Thyroid gland (tissue), 4 donors: ENCODE measurements around the gene CRTAC1. TPM values are rescaled to one million over a fixed set of nuclear protein-coding genes. Genes with fewer than 3 reads are reported as not detected.

ENCODE experiments used
- DNase-seq, 2 donors: peaks; one replicate each; pipeline ENCODE4 v3.0.0-alpha.2; 2019
- H3K27ac ChIP-seq, 3 donors: fragments of 200-600 bp; sonication (generic); 1 replicate in 2 of 3; 2 replicates in 1 of 3; pipeline ENCODE4 v1.5.1; 2016 to 2019; ENCODE audit warnings: mild to moderate bottlenecking in 1 of 3, moderate library complexity in 1 of 3
- H3K27me3 ChIP-seq: fragments of 200-600 bp; sonication (generic); one replicate; pipeline ENCODE4 v1.5.1; 2019
- H3K36me3 ChIP-seq, 2 donors: fragments of 200-600 bp; sonication (generic); one replicate each; pipeline ENCODE4 v1.5.1; 2016 to 2019
- H3K4me1 ChIP-seq, 2 donors: fragments of 200-600 bp; sonication (generic); one replicate each; pipeline ENCODE4 v1.5.1; 2017 to 2019
- H3K4me3 ChIP-seq, 3 donors: fragments of 200-600 bp; sonication (generic); replicated peaks in 1 of 3; 1 replicate in 2 of 3; 2 replicates in 1 of 3; pipeline ENCODE4 v1.5.1; 2016; ENCODE audit warnings: mild to moderate bottlenecking in 1 of 3
- H3K9me3 ChIP-seq: fragments of 200-600 bp; sonication (generic); one replicate; pipeline ENCODE4 v1.5.1; 2017
- POLR2A ChIP-seq, 2 donors: fragments of 450-650 bp; IDR thresholded peaks; one replicate each; pipeline ENCODE4 v1.6.1; 2017; ENCODE audit warnings: antibody characterized with exemption in 2 of 2, mild to moderate bottlenecking in 2 of 2, moderate library complexity in 1 of 2
- WGBS, 2 donors: methylation state at CpG; one replicate each; pipeline ENCODE4 v1.1.5; 2017; 5-methylcytosine and 5-hydroxymethylcytosine counted together
- intact Hi-C: fragments of 100-400 bp; cut with DNase I; formaldehyde crosslinking; loops from one replicate; pipeline ENCODE4 v1.15.1; 2023
- total RNA-seq, 4 donors: library from RNA; depleted of rRNA; stranded (reverse); fragments of >200 nt; gene quantifications; one replicate each; pipeline ENCODE4 v1.2.3, GENCODE V29; 2016
- TF ChIP-seq, protein P1 (sequence below), 6 experiments: fragments of 200-600 bp in 3 of 6; fragments of 450-650 bp in 3 of 6; sonication (generic) in 3 of 6; IDR thresholded peaks; one replicate each; pipeline ENCODE4 v1.5.1; 2016 to 2019; ENCODE audit warnings: antibody characterized with exemption in 6 of 6, mild to moderate bottlenecking in 2 of 6, inconsistent platforms in 1 of 6, moderate library complexity in 1 of 6

The CRTAC1 gene
- total RNA-seq, 4 donors from 2014 or later: 2.6 to 7.3 (median 3.7) TPM

DNA sequence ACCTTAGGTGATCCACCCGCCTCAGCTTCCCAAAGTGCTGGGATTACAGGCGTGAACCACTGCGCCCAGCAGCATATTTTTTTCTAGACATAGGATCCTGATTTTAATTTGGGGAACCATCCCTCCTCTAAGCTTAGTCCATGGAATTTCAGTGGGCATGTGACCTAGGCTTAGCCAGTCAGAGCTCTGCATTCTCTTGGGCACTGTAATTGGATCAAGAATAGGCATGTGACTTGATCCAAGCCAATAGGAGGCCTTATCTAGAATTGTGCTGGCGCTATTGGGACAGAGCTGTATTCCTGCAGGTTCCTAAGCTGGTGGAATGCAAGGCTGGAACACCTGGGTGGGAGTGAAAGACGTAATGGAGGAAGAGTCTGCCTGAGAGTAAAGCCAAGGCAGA, 36.7 kb upstream of the CRTAC1 start:
- WGBS, 2 donors: 73 to 85% methylated on average over 5 of the region's 5 CpGs
- H3K36me3 ChIP-seq: no peaks in the 10 kb centered on the region
- no peak for DNase-seq
- H3K4me1 ChIP-seq: no peaks in the 10 kb centered on the region
- intact Hi-C loops: no loop called here
- H3K27me3 ChIP-seq: no peaks in the 10 kb centered on the region
- H3K9me3 ChIP-seq: no peaks in the 10 kb centered on the region
- no peak overlapping the region for H3K4me3 ChIP-seq
- H3K27ac ChIP-seq: no peak overlapping the region
- no peak for TF ChIP-seq POLR2A (IDR thresholded peaks at IDR 0.05)
- TF ChIP-seq, protein P1, sequence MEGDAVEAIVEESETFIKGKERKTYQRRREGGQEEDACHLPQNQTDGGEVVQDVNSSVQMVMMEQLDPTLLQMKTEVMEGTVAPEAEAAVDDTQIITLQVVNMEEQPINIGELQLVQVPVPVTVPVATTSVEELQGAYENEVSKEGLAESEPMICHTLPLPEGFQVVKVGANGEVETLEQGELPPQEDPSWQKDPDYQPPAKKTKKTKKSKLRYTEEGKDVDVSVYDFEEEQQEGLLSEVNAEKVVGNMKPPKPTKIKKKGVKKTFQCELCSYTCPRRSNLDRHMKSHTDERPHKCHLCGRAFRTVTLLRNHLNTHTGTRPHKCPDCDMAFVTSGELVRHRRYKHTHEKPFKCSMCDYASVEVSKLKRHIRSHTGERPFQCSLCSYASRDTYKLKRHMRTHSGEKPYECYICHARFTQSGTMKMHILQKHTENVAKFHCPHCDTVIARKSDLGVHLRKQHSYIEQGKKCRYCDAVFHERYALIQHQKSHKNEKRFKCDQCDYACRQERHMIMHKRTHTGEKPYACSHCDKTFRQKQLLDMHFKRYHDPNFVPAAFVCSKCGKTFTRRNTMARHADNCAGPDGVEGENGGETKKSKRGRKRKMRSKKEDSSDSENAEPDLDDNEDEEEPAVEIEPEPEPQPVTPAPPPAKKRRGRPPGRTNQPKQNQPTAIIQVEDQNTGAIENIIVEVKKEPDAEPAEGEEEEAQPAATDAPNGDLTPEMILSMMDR (IDR thresholded peaks at IDR 0.05): no peak

DNA sequence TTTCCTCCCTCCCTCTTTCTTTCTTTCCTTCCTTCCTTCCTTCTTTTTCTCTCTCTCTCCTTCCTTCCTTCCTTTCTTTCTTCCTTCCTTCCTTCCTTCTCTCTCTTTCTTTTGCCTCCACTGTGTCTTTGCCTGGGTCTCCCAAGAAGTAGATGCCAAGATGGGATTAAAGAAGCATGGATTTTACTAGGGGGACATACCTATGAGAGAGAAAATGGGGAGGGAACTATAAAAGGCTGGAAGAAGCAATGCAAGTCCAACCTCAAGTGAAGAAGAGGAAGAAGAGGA, 33.3 kb upstream of the CRTAC1 start:
- Histone ChIP-seq H3K27me3 (no peaks in the 10 kb centered on the region), H3K9me3 (no peaks in the 10 kb centered on the region), H3K27ac (no peak overlapping the region), H3K36me3 (no peaks in the 10 kb centered on the region), H3K4me1 (no peaks in the 10 kb centered on the region), H3K4me3 (no peak overlapping the region)
- intact Hi-C loops: no loop called here
- DNase-seq: no peak
- TF ChIP-seq POLR2A (IDR thresholded peaks at IDR 0.05): no peak
- TF ChIP-seq, protein P1 (IDR thresholded peaks at IDR 0.05): no peak

DNA sequence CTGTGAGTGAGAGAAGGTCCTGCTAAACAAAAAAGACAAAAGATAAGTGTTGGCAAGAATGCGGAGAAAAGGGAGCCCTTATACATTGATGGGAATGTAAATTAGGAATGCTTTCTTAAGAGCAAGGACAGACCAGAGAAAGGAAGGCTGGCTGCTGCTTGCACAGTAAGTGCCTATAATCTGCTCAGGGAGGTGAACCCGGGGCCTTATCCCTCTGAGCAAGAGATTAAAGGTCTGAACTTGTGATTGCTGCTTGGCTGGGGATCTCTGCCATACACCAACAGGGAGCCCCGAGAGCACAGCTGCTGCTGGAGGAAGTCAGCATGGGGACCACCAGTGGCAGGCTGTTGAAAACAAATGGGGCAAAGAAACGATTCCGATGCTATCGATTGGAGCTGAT, 32.0 kb upstream of the CRTAC1 start:
- H3K36me3 ChIP-seq: no peaks in the 10 kb centered on the region
- no peak overlapping the region for H3K4me3 ChIP-seq
- no peaks in the 10 kb centered on the region for H3K4me1 ChIP-seq
- H3K27me3 ChIP-seq: no peaks in the 10 kb centered on the region
- intact Hi-C loops: no loop called here
- TF ChIP-seq, protein P1 (IDR thresholded peaks at IDR 0.05): no peak
- no peak for TF ChIP-seq POLR2A (IDR thresholded peaks at IDR 0.05)
- no peak overlapping the region for H3K27ac ChIP-seq
- 64 to 67% methylated on average over 6 of the region's 6 CpGs for WGBS, 2 donors
- H3K9me3 ChIP-seq: no peaks in the 10 kb centered on the region
- DNase-seq: no peak

DNA sequence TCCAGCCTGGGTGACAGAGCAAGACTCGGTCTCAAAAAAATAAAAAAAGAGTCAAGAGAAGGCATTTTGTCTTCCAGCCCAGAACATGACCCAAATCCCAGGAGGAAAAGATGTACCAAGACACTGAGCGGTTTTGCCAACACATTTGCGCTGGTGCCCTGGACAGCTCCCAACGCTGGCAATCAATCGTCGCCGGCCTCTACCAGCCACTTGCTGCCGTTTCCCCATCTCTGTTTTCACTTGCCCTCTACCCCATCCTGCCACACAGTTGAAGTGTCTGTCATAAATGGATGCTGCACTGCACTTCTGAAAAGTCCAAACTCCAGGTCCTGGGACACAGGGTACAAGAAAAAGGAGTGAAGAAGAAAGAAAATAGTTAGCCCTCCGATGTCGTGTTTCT, 29.7 kb upstream of the CRTAC1 start:
- no peaks in the 10 kb centered on the region for H3K4me1 ChIP-seq
- intact Hi-C loops: no loop called here
- no peaks in the 10 kb centered on the region for H3K36me3 ChIP-seq
- no peaks in the 10 kb centered on the region for H3K9me3 ChIP-seq
- H3K4me3 ChIP-seq: no peak overlapping the region
- H3K27ac ChIP-seq: no peak overlapping the region
- TF ChIP-seq, protein P1 (IDR thresholded peaks at IDR 0.05): no peak
- no peak for TF ChIP-seq POLR2A (IDR thresholded peaks at IDR 0.05)
- no peak for DNase-seq
- 78 to 81% methylated on average over 10 of the region's 10 CpGs for WGBS, 2 donors
- no peaks in the 10 kb centered on the region for H3K27me3 ChIP-seq

DNA sequence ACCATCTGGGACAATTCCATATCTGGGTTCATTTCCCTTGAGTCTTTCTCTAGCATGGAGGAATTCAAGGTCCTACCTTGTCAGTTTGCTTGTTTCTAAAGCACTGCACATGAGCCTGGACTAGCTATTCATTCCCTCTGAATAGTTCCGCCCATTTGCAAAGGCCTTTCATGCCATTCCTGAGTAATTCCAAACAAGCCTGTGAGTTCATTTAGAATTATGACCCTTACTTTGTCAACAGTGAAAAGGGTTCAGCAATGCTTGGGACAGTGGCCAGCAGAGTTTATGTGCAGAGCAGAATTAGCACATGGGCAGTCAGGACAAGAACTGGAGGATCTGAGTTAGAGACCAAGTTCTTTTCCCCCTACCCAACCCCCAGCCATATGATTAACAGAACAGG, 27.9 kb upstream of the CRTAC1 start:
- H3K27me3 ChIP-seq: no peaks in the 10 kb centered on the region
- 90 to 93% methylated on average over 1 of the region's 1 CpG for WGBS, 2 donors
- intact Hi-C loops: no loop called here

More for the DNA sequence above, 27.9 kb upstream of the CRTAC1 start:
- H3K4me3 ChIP-seq: no peak overlapping the region
- no peak for TF ChIP-seq POLR2A (IDR thresholded peaks at IDR 0.05)
- TF ChIP-seq, protein P1 (IDR thresholded peaks at IDR 0.05): no peak
- DNase-seq: no peak
- H3K9me3 ChIP-seq: no peaks in the 10 kb centered on the region
- H3K27ac ChIP-seq: no peak overlapping the region
- no peaks in the 10 kb centered on the region for H3K4me1 ChIP-seq
- H3K36me3 ChIP-seq: no peaks in the 10 kb centered on the region
